Bronchial epithelial cell (primary cell): ENCODE data around the gene CIDEC. TPM values are rescaled to one million over a fixed set of nuclear protein-coding genes. Genes with fewer than 3 reads are reported as not detected.

Experiments used
- DNase-seq: peaks from one replicate; pipeline ENCODE4 v3.0.0-alpha.2; 2010; ENCODE audit warnings: low read depth
- FAIRE-seq: peaks from 2 replicates; lab custom pipeline; 2011; peaks lifted over from hg19 to GRCh38; lab: Jason Lieb, UNC
- H3K27me3 ChIP-seq: 2 replicates; pipeline ENCODE4 v1.5.1; 2011; ENCODE audit warnings: low read length; ENCODE audit not compliant: control insufficient read depth, insufficient read depth
- H3K36me3 ChIP-seq: 2 replicates; pipeline ENCODE4 v1.5.1; 2011; ENCODE audit warnings: low read length; ENCODE audit not compliant: control insufficient read depth, insufficient read depth
- H3K4me3 ChIP-seq: 2 replicates; pipeline ENCODE4 v1.5.1; 2011; ENCODE audit warnings: mild to moderate bottlenecking, low read depth, low read length, control low read depth
- CTCF ChIP-seq: IDR thresholded peaks from 2 replicates; pipeline ENCODE4 v1.5.1; 2011; ENCODE audit warnings: mild to moderate bottlenecking, moderate library complexity, low read length, control low read depth, inconsistent platforms; ENCODE audit not compliant: insufficient read depth, severe bottlenecking
- total RNA-seq: library from RNA; depleted of rRNA; stranded (reverse); fragments of >200 nt; gene quantifications from 2 replicates; pipeline ENCODE4 v1.2.1, GENCODE V29; 2014

Gene CIDEC
- total RNA-seq, 1 donor from 2014 or later, result not detected

- peaks cover 16% of the 10 kb centered on the region for H3K36me3 ChIP-seq
- TF ChIP-seq CTCF, result no peak
- no peaks in the 10 kb centered on the region for H3K27me3 ChIP-seq
- FAIRE-seq (no peak), DNase-seq (peak; percentile 77)
- H3K4me3 ChIP-seq, result no peak overlapping the region
Measured at GRCh38 chr3:9912294-9912935, 32.4 kb upstream of the CIDEC start.

DNA sequence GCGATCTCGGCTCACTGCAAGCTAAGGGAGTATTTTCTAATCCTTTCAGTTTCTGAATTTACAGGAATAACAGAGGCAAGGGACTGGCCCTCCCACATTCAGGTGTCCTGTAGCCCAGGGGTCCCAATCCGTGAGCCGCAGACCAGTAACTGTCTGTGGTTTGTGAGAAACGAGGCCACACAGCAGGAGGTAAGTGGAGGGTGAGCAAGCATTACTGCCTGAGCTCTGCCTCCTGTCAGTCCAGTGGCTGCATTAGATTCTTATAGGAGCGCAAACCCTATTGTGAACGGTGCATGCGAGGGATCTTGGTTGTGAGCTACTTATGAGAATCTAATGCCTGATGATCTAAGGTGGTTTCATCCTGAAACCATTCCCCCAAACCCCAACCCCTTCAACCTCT lies 31.8 kb upstream of the CIDEC start:
- FAIRE-seq (no peak), DNase-seq (no peak)
- Histone ChIP-seq H3K36me3 (peaks cover 16% of the 10 kb centered on the region), H3K4me3 (no peak overlapping the region), H3K27me3 (no peaks in the 10 kb centered on the region)
- no peak for TF ChIP-seq CTCF

DNA sequence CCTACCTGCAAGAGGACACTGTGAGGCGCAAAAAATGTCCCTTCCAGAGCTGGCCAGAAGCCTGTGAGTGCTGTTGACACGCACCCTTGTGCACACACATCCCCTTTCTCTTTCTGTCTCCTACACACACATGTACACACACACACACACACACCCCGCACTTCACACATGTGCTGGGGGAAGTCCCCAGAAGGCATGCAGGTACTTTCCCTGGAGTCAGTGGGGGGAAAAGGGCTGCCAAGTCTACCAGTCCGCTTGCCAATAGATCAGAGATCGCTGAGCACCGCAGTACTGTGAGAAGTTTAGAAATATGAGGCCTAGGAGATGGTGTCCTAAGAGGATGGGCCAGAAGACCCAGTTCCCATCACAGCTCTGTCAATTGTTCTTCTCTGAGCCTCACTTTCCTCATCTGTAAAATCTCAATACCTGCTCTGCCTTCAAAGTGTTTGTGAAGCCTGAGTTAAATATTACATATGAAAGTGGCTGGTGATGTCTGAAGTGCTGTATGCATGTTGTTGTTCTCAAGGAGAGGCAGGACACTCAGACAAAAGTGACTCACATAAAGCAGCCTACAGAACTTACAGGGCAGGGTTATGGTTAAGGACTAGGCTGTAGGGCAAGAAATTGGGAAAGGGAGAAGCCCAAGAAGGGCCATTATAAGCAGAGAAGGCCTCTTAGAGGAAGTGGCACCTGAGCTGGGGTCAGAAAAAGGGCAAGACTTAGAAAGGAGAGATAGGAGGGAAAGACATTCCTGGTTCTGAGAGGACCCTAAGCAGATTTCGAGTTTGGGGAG lies 29.4 kb upstream of the CIDEC start:
- DNase-seq (no peak), FAIRE-seq (no peak)
- H3K27me3 ChIP-seq, result no peaks in the 10 kb centered on the region
- H3K36me3 ChIP-seq, result peaks cover 24% of the 10 kb centered on the region
- no peak overlapping the region for H3K4me3 ChIP-seq
- TF ChIP-seq CTCF, result no peak

- H3K4me3 ChIP-seq, result no peak overlapping the region
- no peak for TF ChIP-seq CTCF
- peaks cover 24% of the 10 kb centered on the region for H3K36me3 ChIP-seq
- no peak for DNase-seq
- no peak for FAIRE-seq
- H3K27me3 ChIP-seq, result no peaks in the 10 kb centered on the region
Measured at GRCh38 chr3:9908286-9908685, 28.2 kb upstream of the CIDEC start.

DNA sequence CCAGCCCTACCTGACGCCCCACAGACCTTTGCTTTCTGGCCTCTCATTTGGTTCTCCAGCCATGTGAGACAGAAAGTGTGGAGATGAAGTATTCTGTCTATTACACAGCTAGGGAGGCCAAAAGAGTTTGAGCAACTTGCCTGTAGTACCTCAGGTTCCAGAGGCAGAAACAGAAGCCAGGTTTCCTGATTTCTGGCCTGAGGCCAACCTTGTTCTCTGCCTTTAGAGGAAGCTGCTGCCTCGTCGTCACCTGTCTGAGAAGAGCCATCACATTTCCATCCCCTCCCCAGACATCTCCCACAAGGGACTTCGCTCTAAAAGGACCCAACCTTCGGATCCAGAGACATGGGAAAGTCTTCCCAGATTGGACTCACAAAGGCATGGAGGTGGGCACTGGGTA lies 26.4 kb upstream of the CIDEC start:
- no peak for TF ChIP-seq CTCF
- Histone ChIP-seq H3K36me3 (peaks cover 21% of the 10 kb centered on the region), H3K4me3 (no peak overlapping the region), H3K27me3 (no peaks in the 10 kb centered on the region)
- no peak for FAIRE-seq
- no peak for DNase-seq
